IMR-90 (cell line): ENCODE results near the gene SEL1L3. TPM values are rescaled to one million over a fixed set of nuclear protein-coding genes. Genes with fewer than 3 reads are reported as not detected.

Experiments used
- ATAC-seq: fragments of 200-7000 bp; cut with Tn5 transposase; 2 replicates; pipeline ENCODE4 v1.9.1; 2020; ENCODE audit warnings: low read depth, mild to moderate bottlenecking, moderate library complexity
- BruUV-seq: library from RNA; stranded (reverse); fragments of 400-500 nt; replicated peaks from 2 replicates; lab custom pipeline; 2021; lab: Mats Ljungman, UMichigan
- CTCF ChIA-PET: fragments of 300-600 bp; formaldehyde crosslinking; extraction: SDS; loops from one replicate; lab custom pipeline; 2021; ENCODE audit warnings: antibody characterized with exemption; lab: Yijun Ruan, JAX
- POLR2A ChIA-PET: fragments of 300-600 bp; sonication (Branson Sonifier 250); formaldehyde crosslinking; loops from one replicate; lab custom pipeline; 2022; ENCODE audit warnings: antibody characterized with exemption; ENCODE audit not compliant: unreplicated experiment; lab: Charles Lee
- DNase-seq: peaks from one replicate; pipeline ENCODE4 v3.0.0; 2013
- H2AFZ ChIP-seq: replicated peaks from 2 replicates; pipeline ENCODE3; 2013; ENCODE audit warnings: low read length, mild to moderate bottlenecking; ENCODE audit not compliant: poor library complexity
- H2AK5ac ChIP-seq: 2 replicates; pipeline ENCODE4 v1.6.1; 2013; ENCODE audit warnings: low read depth, low read length, inconsistent platforms
- H2AK9ac ChIP-seq: replicated peaks from 2 replicates; pipeline ENCODE3; 2013; ENCODE audit warnings: mild to moderate bottlenecking, low read depth, low read length, moderate library complexity; ENCODE audit not compliant: poor library complexity
- H2BK120ac ChIP-seq: 2 replicates; pipeline ENCODE4 v1.6.1; 2013; ENCODE audit warnings: low read depth, low read length, inconsistent platforms
- H2BK15ac ChIP-seq: 3 replicates; pipeline ENCODE4 v1.6.1; 2013; ENCODE audit warnings: low read depth, low read length, inconsistent platforms
- H2BK20ac ChIP-seq: 2 replicates; pipeline ENCODE4 v1.6.1; 2013; ENCODE audit warnings: low read depth, mild to moderate bottlenecking, inconsistent platforms, low read length, moderate library complexity
- H2BK5ac ChIP-seq: 2 replicates; pipeline ENCODE4 v1.6.1; 2013; ENCODE audit warnings: mild to moderate bottlenecking, low read depth, low read length, inconsistent platforms; ENCODE audit not compliant: poor library complexity, severe bottlenecking
- H3K14ac ChIP-seq: replicated peaks from 2 replicates; pipeline ENCODE4 v1.6.1; 2013; ENCODE audit warnings: low read depth, low read length, inconsistent platforms
- H3K18ac ChIP-seq: 2 replicates; pipeline ENCODE4 v1.6.1; 2013; ENCODE audit warnings: low read depth, low read length, control low read depth
- H3K23ac ChIP-seq: 2 replicates; pipeline ENCODE4 v1.6.1; 2013; ENCODE audit warnings: low read depth, low read length, inconsistent platforms
- H3K27ac ChIP-seq: 2 replicates; pipeline ENCODE4 v1.5.1; 2013; ENCODE audit warnings: mild to moderate bottlenecking, control low read depth, low read length; ENCODE audit not compliant: insufficient read depth
- H3K27me3 ChIP-seq: 2 replicates; pipeline ENCODE4 v1.6.1; 2013; ENCODE audit warnings: low read length; ENCODE audit not compliant: control insufficient read depth, insufficient read depth
- H3K36me3 ChIP-seq: 2 replicates; pipeline ENCODE4 v1.6.1; 2013; ENCODE audit warnings: low read length, mixed read lengths; ENCODE audit not compliant: control insufficient read depth, insufficient read depth
- H3K4ac ChIP-seq: 2 replicates; pipeline ENCODE4 v1.6.1; 2013; ENCODE audit warnings: low read depth, low read length, inconsistent platforms
- H3K4me1 ChIP-seq: 2 replicates; pipeline ENCODE4 v1.6.1; 2013; ENCODE audit warnings: low read length, mixed read lengths; ENCODE audit not compliant: control insufficient read depth, insufficient read depth
- H3K4me2 ChIP-seq: 2 replicates; pipeline ENCODE4 v1.6.1; 2013; ENCODE audit warnings: low read depth, mild to moderate bottlenecking, control low read depth, low read length, moderate library complexity
- H3K4me3 ChIP-seq: 2 replicates; pipeline ENCODE4 v1.5.1; 2013; ENCODE audit warnings: low read depth, mild to moderate bottlenecking, control low read depth, low read length, moderate library complexity; ENCODE audit not compliant: insufficient read depth
- H3K56ac ChIP-seq: 2 replicates; pipeline ENCODE4 v1.6.1; 2013; ENCODE audit warnings: low read length, inconsistent platforms; ENCODE audit not compliant: insufficient read depth; ENCODE audit errors: extremely low read depth
- H3K79me1 ChIP-seq, 2 experiments: 2 replicates each; pipeline ENCODE4 v1.6.1; 2013; ENCODE audit warnings: low read length in 2 of 2, inconsistent platforms in 1 of 2, low read depth in 1 of 2
- H3K9ac ChIP-seq: 2 replicates; pipeline ENCODE4 v1.6.1; 2013; ENCODE audit warnings: low read depth, low read length, control low read depth
- H3K9me1 ChIP-seq: 2 replicates; pipeline ENCODE4 v1.6.1; 2013; ENCODE audit warnings: low read length, inconsistent platforms; ENCODE audit not compliant: insufficient read depth
- H3K9me3 ChIP-seq: 2 replicates; pipeline ENCODE4 v1.6.1; 2013; ENCODE audit warnings: low read length; ENCODE audit not compliant: control insufficient read depth, insufficient read depth
- H4K20me1 ChIP-seq: 2 replicates; pipeline ENCODE4 v1.6.1; 2013; ENCODE audit warnings: low read length, inconsistent platforms; ENCODE audit not compliant: insufficient read depth
- H4K5ac ChIP-seq: 2 replicates; pipeline ENCODE4 v1.6.1; 2013; ENCODE audit warnings: mild to moderate bottlenecking, low read depth, low read length, control low read depth
- H4K8ac ChIP-seq, 2 experiments: 2 replicates each; pipeline ENCODE4 v1.6.1; 2013; ENCODE audit warnings: low read depth in 2 of 2, low read length in 2 of 2, control low read depth in 1 of 2, inconsistent platforms in 1 of 2
- H4K91ac ChIP-seq: 2 replicates; pipeline ENCODE4 v1.6.1; 2013; ENCODE audit warnings: low read depth, low read length, inconsistent platforms; ENCODE audit not compliant: insufficient read depth
- BHLHE40 ChIP-seq: fragments of 150-350 bp; IDR thresholded peaks from 2 replicates; pipeline ENCODE4 v1.6.1; 2016; ENCODE audit warnings: mild to moderate bottlenecking, low read depth, low read length
- CEBPB ChIP-seq: IDR thresholded peaks from 2 replicates; pipeline ENCODE4 v1.6.1; 2012; ENCODE audit warnings: low read depth, low read length, improper control_type of control experiment
- CHD1 ChIP-seq: IDR thresholded peaks from 2 replicates; pipeline ENCODE4 v1.6.1; 2012; ENCODE audit warnings: low read depth, low read length, improper control_type of control experiment
- CTCF ChIP-seq: conservative IDR thresholded peaks from 2 replicates; pipeline ENCODE4 v1.5.1; 2012; ENCODE audit warnings: mild to moderate bottlenecking, low read depth, low read length, improper control_type of control experiment
- ELK1 ChIP-seq: fragments of 150-350 bp; IDR thresholded peaks from 2 replicates; pipeline ENCODE4 v1.6.1; 2016; ENCODE audit warnings: low read depth, mild to moderate bottlenecking, low read length, moderate library complexity, borderline replicate concordance
- FOS ChIP-seq: fragments of 150-350 bp; IDR thresholded peaks from 2 replicates; pipeline ENCODE4 v1.6.1; 2016; ENCODE audit warnings: low read depth, low read length
- MAFK ChIP-seq: IDR thresholded peaks from 2 replicates; pipeline ENCODE4 v1.6.1; 2012; ENCODE audit warnings: low read depth, low read length, improper control_type of control experiment
- MAZ ChIP-seq: IDR thresholded peaks from 2 replicates; pipeline ENCODE4 v1.6.1; 2012; ENCODE audit warnings: low read depth, mild to moderate bottlenecking, low read length, improper control_type of control experiment, moderate library complexity, borderline replicate concordance
- MXI1 ChIP-seq: IDR thresholded peaks from 2 replicates; pipeline ENCODE4 v1.6.1; 2012; ENCODE audit warnings: low read depth, mild to moderate bottlenecking, low read length, moderate library complexity, borderline replicate concordance
- NFE2L2 ChIP-seq: fragments of 150-350 bp; IDR thresholded peaks from 2 replicates; pipeline ENCODE4 v1.6.1; 2016; ENCODE audit warnings: low read depth, mild to moderate bottlenecking, low read length
- POLR2A ChIP-seq: IDR thresholded peaks from 2 replicates; pipeline ENCODE4 v1.6.1; 2012; ENCODE audit warnings: mild to moderate bottlenecking, low read depth, low read length
- RAD21 ChIP-seq: IDR thresholded peaks from 2 replicates; pipeline ENCODE4 v1.6.1; 2012; ENCODE audit warnings: low read length, improper control_type of control experiment
- RCOR1 ChIP-seq: IDR thresholded peaks from 2 replicates; pipeline ENCODE4 v1.6.1; 2012; ENCODE audit warnings: mild to moderate bottlenecking, low read length, improper control_type of control experiment; ENCODE audit not compliant: insufficient replicate concordance
- RFX5 ChIP-seq: IDR thresholded peaks from 2 replicates; pipeline ENCODE4 v1.8.0; 2012; ENCODE audit warnings: low read depth, mild to moderate bottlenecking, low read length, moderate library complexity
- SMC3 ChIP-seq: fragments of 150-350 bp; IDR thresholded peaks from 2 replicates; pipeline ENCODE4 v1.6.1; 2016; ENCODE audit warnings: low read depth, mild to moderate bottlenecking, antibody characterized with exemption, low read length, moderate library complexity
- USF2 ChIP-seq: fragments of 150-350 bp; IDR thresholded peaks from 2 replicates; pipeline ENCODE4 v1.6.1; 2017; ENCODE audit warnings: mild to moderate bottlenecking, antibody characterized with exemption, low read length, low read depth
- WGBS, 2 experiments: methylation state at CpG; one replicate each; pipeline versions ENCODE4 v1.1.5 to v1.1.7; 2013; ENCODE audit warnings: missing lambda C conversion rate in 2 of 2; ENCODE audit not compliant: insufficient read length in 1 of 2; ENCODE audit errors: extremely low coverage in 2 of 2; 5-methylcytosine and 5-hydroxymethylcytosine counted together
- dilution Hi-C: fragments of 300-500 bp; cut with HindIII; formaldehyde crosslinking; loops from one replicate; pipeline ENCODE4 v1.14.3; 2018; ENCODE audit warnings: low sequenced_read_pairs; ENCODE audit not compliant: unreplicated experiment
- in situ Hi-C: fragments of 300-500 bp; cut with MboI; formaldehyde crosslinking; loops from 3 replicates; pipeline ENCODE4 v1.14.3; 2019; ENCODE audit warnings: low sequenced_read_pairs, inconsistent platforms, mixed read lengths
- intact Hi-C: fragments of 100-400 bp; cut with micrococcal nuclease; formaldehyde crosslinking; loops from 2 replicates; pipeline ENCODE4 v1.10.0; 2022
- polyA plus RNA-seq, 3 experiments: library from polyadenylated mRNA; depleted of rRNA; stranded (reverse); fragments of >200 nt; gene quantifications; 2 replicates each; pipeline ENCODE4 v1.2.3, GENCODE V29; 2012; ENCODE audit warnings: low replicate concordance in 1 of 3
- total RNA-seq: library from RNA; depleted of rRNA; stranded (reverse); fragments of >200 nt; gene quantifications from 2 replicates; pipeline ENCODE4 v1.2.3, GENCODE V29; 2012

Gene SEL1L3
- total and polyA plus RNA-seq, 2 of the 4 experiments (the other 2 are of a cell fraction), result 16.4 to 43.7 TPM

GRCh38 chr4:25788703-25789238, 74.0 kb downstream of the SEL1L3 start:
- Histone ChIP-seq H2AFZ (no peak overlapping the region), H2BK20ac (no peak overlapping the region), H4K20me1 (no peaks in the 10 kb centered on the region), H3K4me3 (no peak overlapping the region), H2AK5ac (no peak overlapping the region), H3K4me1 (peaks cover 2% of the 10 kb centered on the region; the same call in 1 of the 2 replicates), H3K9me1 (peaks cover 5% of the 10 kb centered on the region; the same call in 1 of the 2 replicates), H3K36me3 (peaks cover 5% of the 10 kb centered on the region), H3K79me1 (no peaks in the 10 kb centered on the region), H3K4ac (no peak overlapping the region), H3K4me2 (no peak overlapping the region), H3K9me3 (no peaks in the 10 kb centered on the region), H3K18ac (no peak overlapping the region), H3K56ac (no peak overlapping the region), H2BK5ac (no peak overlapping the region), H3K9ac (no peak overlapping the region), H2BK120ac (no peak overlapping the region), H3K27me3 (no peaks in the 10 kb centered on the region), H3K27ac (no peak overlapping the region), H4K8ac (no peak overlapping the region), H4K5ac (no peak overlapping the region), H4K91ac (no peak overlapping the region), H3K14ac (no peak overlapping the region), H3K23ac (no peak overlapping the region), H2AK9ac (no peak overlapping the region), H2BK15ac (no peak overlapping the region)
- BruUV-seq, result no TSS peak
- no peak for TF ChIP-seq NFE2L2
- no peak for TF ChIP-seq RCOR1
- no peak for TF ChIP-seq USF2
- TF ChIP-seq SMC3, result no peak
- no peak for TF ChIP-seq ELK1
- TF ChIP-seq CEBPB, result no peak
- no peak for TF ChIP-seq MAFK
- TF ChIP-seq BHLHE40, result no peak
- no peak for TF ChIP-seq FOS
- TF ChIP-seq CHD1, result no peak
- no peak for TF ChIP-seq POLR2A
- no peak for TF ChIP-seq MXI1
- TF ChIP-seq MAZ, result no peak
- TF ChIP-seq CTCF, result no peak
- no peak for TF ChIP-seq RAD21
- TF ChIP-seq RFX5, result no peak
- DNase-seq, result no peak
- in situ Hi-C loops, result no loop called here
- 80% methylated on average over 1 of the region's 4 CpGs; no CpG with 5 or more reads in 1 of the 2 experiments for WGBS, 2 experiments
- CTCF ChIA-PET, result interaction anchor here (0.6 kb wide), 1 partner anchor 1594 kb away, joined by 3 read pairs; no protein-coding TSS in a partner anchor
- no peak for ATAC-seq
- POLR2A ChIA-PET, result no interaction called here
- intact Hi-C loops, result no loop called here
- dilution Hi-C loops, result no loop called here
